ENCODE results near the gene LILRB1.
"Not testable (repeated sequence)": the region's sequence is repeated elsewhere in the genome, so short reads cannot be mapped to it uniquely, and the experiment has no call there.

Gene LILRB1

DNA sequence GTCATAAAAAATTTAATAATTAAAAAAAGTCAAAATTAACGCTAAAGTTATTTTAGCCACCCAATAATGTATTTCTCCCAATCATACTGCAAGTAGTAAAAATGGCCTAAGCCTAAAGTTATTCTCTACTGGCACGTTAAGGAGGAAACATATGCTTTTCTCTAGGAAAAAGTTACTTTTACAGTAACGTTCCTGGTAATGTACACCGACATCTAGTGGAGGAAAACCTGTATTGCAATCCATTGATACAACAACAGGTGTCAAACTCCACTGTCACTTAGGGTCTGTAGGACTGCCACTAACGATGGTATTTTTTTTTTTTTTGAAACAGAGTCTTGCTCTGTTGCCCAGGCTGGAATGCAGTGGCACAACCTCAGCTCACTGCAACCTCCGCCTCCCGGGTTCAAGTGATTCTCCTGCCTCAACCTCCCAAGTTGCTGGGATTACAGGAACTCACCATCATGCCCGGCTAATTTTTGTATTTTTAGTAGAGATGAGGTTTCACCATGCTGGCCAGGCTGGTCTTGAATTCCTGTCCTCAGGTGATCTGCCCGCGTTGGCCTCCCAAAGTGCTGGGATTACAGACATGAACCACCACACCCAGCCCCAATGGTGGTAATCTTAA lies 46.0 kb downstream of the LILRB1 start:
- POLR2A ChIA-PET; H3K4me3 ChIP-seq (ENCODE audit: low read depth, low read length); DNase-seq (ENCODE audit: low read depth, low spot score): not testable (repeated sequence)
- CTCF ChIA-PET: interaction anchor here (0.7 to 5.3 kb wide), 6 partner anchors 18 to 198 kb away, joined by 3 to 28 read pairs (median 6); no protein-coding TSS in a partner anchor
- TF ChIP-seq, protein P1, sequence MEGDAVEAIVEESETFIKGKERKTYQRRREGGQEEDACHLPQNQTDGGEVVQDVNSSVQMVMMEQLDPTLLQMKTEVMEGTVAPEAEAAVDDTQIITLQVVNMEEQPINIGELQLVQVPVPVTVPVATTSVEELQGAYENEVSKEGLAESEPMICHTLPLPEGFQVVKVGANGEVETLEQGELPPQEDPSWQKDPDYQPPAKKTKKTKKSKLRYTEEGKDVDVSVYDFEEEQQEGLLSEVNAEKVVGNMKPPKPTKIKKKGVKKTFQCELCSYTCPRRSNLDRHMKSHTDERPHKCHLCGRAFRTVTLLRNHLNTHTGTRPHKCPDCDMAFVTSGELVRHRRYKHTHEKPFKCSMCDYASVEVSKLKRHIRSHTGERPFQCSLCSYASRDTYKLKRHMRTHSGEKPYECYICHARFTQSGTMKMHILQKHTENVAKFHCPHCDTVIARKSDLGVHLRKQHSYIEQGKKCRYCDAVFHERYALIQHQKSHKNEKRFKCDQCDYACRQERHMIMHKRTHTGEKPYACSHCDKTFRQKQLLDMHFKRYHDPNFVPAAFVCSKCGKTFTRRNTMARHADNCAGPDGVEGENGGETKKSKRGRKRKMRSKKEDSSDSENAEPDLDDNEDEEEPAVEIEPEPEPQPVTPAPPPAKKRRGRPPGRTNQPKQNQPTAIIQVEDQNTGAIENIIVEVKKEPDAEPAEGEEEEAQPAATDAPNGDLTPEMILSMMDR (IDR thresholded peaks at IDR 0.05; ENCODE audit: insufficient read depth, low read length, missing control alignments): peak; percentile 53

DNA sequence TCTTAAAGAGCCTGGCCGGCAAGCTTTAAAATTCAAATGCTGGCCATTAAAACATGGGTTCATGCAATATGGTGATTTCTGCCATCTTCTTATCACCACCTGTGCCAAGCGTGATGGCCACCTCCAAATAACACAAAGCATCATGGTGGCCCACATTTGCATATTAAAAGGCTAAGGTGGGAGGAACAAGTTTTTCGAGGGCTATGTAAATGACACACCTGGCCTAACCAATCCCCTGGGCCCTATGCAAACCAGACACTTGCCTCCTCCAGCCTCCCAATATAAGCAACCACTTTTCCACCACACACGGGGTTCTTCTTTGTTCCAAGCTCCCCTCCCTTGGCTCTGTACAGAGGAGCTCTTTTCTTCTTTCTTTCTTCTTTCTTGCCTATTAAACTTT lies 46.9 kb downstream of the LILRB1 start:
- POLR2A ChIA-PET: no interaction called here

DNA sequence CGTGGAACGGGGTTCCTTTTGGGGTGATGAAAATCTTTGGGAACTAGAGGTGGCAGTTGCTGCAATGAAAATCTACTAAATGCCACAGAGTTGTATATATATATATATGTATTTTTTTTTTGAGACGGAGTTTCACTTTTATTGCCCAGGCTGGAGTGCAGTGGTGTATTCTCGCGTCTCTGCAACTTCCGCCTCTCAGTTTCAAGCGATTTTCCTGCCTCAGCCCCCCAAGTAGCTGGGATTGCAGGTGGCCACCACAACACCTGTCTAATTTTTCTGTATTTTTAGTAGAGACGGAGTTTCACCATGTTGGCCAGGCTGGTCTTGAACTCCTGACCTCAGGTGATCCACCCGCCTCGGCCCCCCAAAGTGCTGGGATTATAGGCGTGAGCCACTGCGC lies 51.3 kb downstream of the LILRB1 start:
- DNase-seq (ENCODE audit: low read depth, low spot score); H3K4me3 ChIP-seq (ENCODE audit: low read depth, low read length); POLR2A ChIA-PET; CTCF ChIA-PET: not testable (repeated sequence)

More for the DNA sequence above, 46.9 kb downstream of the LILRB1 start:
- H3K4me3 ChIP-seq (ENCODE audit: low read depth, low read length): no peak overlapping the region
- CTCF ChIA-PET: interaction anchor here (0.7 to 1.6 kb wide), 5 partner anchors 192 to 1125 kb away, joined by 3 to 6 read pairs (median 5); no protein-coding TSS in a partner anchor
- TF ChIP-seq, protein P1 (IDR thresholded peaks at IDR 0.05; ENCODE audit: insufficient read depth, low read length, missing control alignments): no peak
- DNase-seq (ENCODE audit: low read depth, low spot score): no peak

DNA sequence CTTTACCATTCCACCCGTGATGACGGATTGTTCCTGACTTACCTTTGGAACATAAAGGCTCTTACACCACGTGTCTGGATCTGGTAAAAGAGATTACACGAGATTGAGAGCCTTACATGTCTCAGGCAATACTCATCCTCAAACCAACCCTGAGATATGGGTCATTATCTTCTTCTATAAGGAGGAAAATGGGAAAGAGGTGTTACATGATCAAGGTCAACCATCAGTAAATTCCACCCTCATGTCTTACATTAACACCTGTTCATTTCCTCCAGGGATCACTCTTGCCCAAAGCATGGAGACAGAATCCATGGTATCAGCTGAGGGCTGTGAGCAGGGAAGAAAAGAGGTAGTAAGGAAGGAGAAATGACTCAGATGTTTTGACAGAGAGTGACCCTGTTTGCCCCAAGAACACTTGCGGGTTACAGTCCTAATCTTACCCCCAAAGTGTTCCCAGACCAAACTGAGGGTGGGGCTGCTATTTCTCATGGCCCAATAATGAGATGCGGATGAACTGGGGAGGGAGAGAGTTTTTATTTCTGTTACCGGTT lies 52.1 kb downstream of the LILRB1 start:
- TF ChIP-seq, protein P1 (IDR thresholded peaks at IDR 0.05; ENCODE audit: insufficient read depth, low read length, missing control alignments): no peak
- ChIA-PET CTCF (no interaction called here), POLR2A (no interaction called here)
- H3K4me3 ChIP-seq (ENCODE audit: low read depth, low read length): no peak overlapping the region
- no peak for DNase-seq (ENCODE audit: low read depth, low spot score)

DNA sequence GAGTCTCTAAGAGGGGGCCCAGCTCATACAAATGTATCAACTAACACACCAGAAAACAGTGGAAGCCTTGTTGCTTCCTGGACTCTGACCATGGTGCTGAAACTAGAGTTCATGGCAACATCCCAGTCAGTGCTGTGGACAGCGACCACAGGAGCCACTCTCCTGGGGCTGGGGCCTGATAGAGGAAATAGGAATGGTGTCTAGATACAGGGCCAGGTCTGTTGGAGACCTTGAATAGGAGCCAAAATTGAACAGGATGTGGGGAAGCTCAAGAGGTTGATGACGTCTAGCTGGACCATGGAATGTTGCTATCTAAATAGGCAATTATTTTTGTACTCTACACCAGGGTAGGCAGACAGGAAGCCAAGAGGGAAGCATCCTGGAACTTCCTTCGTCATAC lies 54.2 kb downstream of the LILRB1 start:
- ChIA-PET CTCF (interaction anchor here (0.6 kb wide), 1 partner anchor 9 kb away, joined by 3 read pairs; no protein-coding TSS in a partner anchor), POLR2A (no interaction called here)
- no peak overlapping the region for H3K4me3 ChIP-seq (ENCODE audit: low read depth, low read length)
- TF ChIP-seq, protein P1 (IDR thresholded peaks at IDR 0.05; ENCODE audit: insufficient read depth, low read length, missing control alignments): no peak
- DNase-seq (ENCODE audit: low read depth, low spot score): no peak

All from AG04449 (cell line).